GM12865 (cell line): ENCODE results near the gene NPHP4.

Experiments used
- DNase-seq: peaks from one replicate; pipeline ENCODE4 v3.0.0; 2010; ENCODE audit warnings: low read depth
- H3K4me3 ChIP-seq: 2 replicates; pipeline ENCODE4 v1.5.1; 2011; ENCODE audit warnings: mild to moderate bottlenecking, low read depth, low read length, control low read depth
- CTCF ChIP-seq: IDR thresholded peaks from 2 replicates; pipeline ENCODE4 v1.5.1; 2011; ENCODE audit warnings: low read length, control low read depth, low read depth, inconsistent platforms; ENCODE audit not compliant: insufficient read depth; ENCODE audit errors: missing control alignments

NPHP4 gene

GRCh38 chr1:5981009-5981380, 11.2 kb downstream of the NPHP4 start:
- TF ChIP-seq CTCF = no peak
- H3K4me3 ChIP-seq = no peak overlapping the region
- no peak for DNase-seq

DNA sequence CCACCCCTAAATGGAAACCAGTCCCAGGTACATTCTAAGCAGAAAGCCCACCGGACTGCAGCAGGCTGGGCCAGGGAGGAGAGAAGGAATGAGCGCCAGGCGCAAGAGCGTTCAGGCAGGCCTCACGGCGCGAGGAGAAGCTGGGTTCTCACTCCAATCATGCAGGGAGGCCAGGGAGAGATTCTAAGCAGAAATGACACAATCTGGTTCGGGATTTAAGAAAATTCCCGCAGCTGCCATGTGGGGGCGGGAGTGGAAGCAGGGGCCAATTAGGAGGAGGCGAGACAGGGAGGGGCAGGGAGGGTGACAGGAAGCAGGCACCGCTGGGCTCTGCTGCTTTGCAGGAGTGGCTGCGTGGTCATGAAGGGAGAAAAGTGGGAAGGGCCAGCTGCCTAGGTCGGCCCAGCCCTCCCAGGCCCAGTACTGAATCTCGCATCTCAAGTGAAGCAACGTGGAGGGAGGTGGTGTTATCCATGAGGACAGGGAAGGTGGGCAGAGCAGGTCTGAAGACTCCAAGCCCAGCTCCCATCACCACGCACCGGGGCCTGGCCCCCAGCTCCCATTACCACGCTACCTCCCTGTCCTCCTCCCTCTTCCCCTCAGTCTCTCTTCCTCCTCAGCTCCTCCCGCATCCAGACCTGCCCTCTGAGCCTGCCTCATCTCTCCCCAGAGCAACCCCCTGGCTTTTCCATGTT, 11.8 kb downstream of the NPHP4 start:
- no peak for DNase-seq
- no peak for TF ChIP-seq CTCF
- H3K4me3 ChIP-seq = no peak overlapping the region

- H3K4me3 ChIP-seq = no peak overlapping the region
- no peak for DNase-seq
- TF ChIP-seq CTCF = no peak
Measured at GRCh38 chr1:5979536-5980313, 12.5 kb downstream of the NPHP4 start.

DNA sequence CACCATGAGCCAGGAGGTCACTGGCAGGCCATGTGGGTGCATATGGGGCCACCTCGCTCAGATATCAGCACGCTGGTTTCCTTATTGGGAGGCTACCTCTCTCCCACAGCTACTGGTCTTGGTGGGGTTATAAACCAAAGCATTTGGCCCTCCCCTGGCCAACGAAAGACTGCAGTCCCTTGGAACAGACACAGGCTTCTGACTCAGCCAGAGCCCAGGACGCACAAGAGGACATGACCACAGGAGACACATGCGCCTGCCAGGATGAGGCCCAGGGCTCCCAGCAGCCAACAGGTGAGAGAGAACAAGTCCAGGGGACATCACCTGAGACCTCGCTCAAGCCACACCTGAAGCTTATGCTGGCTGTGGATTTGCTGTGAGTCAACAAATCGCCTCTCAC, 13.8 kb downstream of the NPHP4 start:
- DNase-seq = no peak
- TF ChIP-seq CTCF = no peak
- H3K4me3 ChIP-seq = no peak overlapping the region

DNA sequence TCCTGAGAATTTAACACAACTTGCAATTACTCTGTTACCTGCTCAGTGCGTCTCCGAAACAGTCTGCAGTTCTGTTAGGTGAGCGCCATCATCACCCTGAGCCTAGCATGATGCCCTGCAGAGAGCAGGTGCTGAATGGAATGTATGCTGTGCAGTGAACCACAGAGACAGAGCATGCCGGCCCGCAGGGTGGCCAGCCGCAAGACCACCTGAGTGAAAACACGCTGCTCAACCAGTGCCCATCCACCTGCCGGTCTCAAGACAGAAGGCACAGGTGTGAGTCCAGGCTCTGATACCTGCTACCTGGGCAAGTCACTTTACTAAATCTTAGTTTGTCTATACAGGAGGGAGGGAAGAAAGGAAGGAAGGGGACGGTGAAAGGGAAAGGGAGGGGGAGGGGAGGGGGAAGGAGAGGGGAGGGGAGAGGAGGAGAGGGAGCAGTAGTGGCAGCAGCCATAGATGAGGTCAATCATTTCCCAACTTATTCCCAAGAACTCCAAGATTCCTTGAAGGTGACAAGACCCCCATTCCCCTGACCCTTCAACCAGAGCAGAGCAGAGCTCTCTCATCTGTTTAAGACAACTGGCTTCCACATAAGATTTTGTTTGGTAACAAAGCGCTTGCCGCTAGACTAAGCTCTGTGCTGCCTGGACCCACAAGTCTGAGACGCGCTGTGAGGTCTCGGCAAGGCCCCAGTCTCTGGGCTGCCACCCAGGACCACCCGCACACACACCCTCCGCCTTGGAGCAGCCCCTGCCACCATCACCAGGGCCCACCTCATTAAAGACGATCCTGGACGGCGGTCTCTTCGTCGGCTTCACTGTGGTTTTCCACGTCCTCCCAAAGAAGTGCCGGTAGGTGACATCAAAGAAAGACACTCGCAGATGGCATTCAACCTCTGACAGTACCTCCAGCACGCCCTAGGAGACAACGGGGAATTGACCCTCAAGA, 14.5 kb downstream of the NPHP4 start:
- no peak for TF ChIP-seq CTCF
- H3K4me3 ChIP-seq = no peak overlapping the region
- no peak for DNase-seq

- TF ChIP-seq CTCF = no peak
- no peak overlapping the region for H3K4me3 ChIP-seq
- DNase-seq = no peak
Measured at GRCh38 chr1:5976726-5977493, 15.3 kb downstream of the NPHP4 start.
